ENCODE data around the gene C8G.

- TF ChIP-seq ZNF263 (CRISPR knock-in tag; IDR thresholded peaks at IDR 0.05; ENCODE audit: low read depth) = no peak
- no peak for TF ChIP-seq CTCF (IDR thresholded peaks at IDR 0.05)
- no peak for TF ChIP-seq FOXJ3 (CRISPR knock-in tag; IDR thresholded peaks at IDR 0.05; ENCODE audit: borderline replicate concordance)
- TF ChIP-seq PRRX2 (CRISPR knock-in tag; IDR thresholded peaks at IDR 0.05) = no peak
- TF ChIP-seq ZNF425 (CRISPR knock-in tag; conservative IDR thresholded peaks at IDR 0.05) = no peak
- TF ChIP-seq IRF1 (CRISPR knock-in tag; IDR thresholded peaks at IDR 0.05) = no peak
- TF ChIP-seq ZNF423 (CRISPR knock-in tag; IDR thresholded peaks at IDR 0.05) = no peak
- no peak for TF ChIP-seq CREM (CRISPR knock-in tag; IDR thresholded peaks at IDR 0.05)
- TF ChIP-seq ETV6 (CRISPR knock-in tag; IDR thresholded peaks at IDR 0.05) = no peak
- TF ChIP-seq USF1 (CRISPR knock-in tag; IDR thresholded peaks at IDR 0.05) = no peak
These were observed 39.5 kb downstream of the C8G start for GRCh38 chr9:136984464-136985026.

Measured in WTC11 (cell line).